ENCODE results near the gene ATG9B. TPM values are rescaled to one million over a fixed set of nuclear protein-coding genes. Genes with fewer than 3 reads are reported as not detected.
"Not testable (repeated sequence)": the region's sequence is repeated elsewhere in the genome, so short reads cannot be mapped to it uniquely, and the experiment has no call there.

ATG9B gene
- total and polyA plus RNA-seq, 4 donors, result 0.78 to 2.8 (median 1.5) TPM

GRCh38 chr7:151028948-151029501, 4.7 kb upstream of the ATG9B start:
- peak overlapping the region; percentile 54 to 75 for H3K27ac ChIP-seq (ENCODE audit: low read depth in 1 of 2, low read length in 1 of 2)
- H3K4me1 ChIP-seq (ENCODE audit: control insufficient read depth in 5 of 5, insufficient read depth in 5 of 5, low read length in 5 of 5), result peaks cover 0 to 18% (median 0%) of the 10 kb centered on the region in 5 donors
- H3K27me3 ChIP-seq (ENCODE audit: control insufficient read depth in 3 of 3, insufficient read depth in 3 of 3, low read length in 2 of 3), result no peaks in the 10 kb centered on the region
- no peak for TF ChIP-seq CTCF (IDR thresholded peaks at IDR 0.05; ENCODE audit: control extremely low read depth, extremely low read depth)
- H3K9ac ChIP-seq (ENCODE audit: insufficient read depth in 1 of 2, low read length in 2 of 2), result peak overlapping the region in 1 of 2 donors; percentile 61
- DNase-seq (no peak), ATAC-seq (ENCODE audit: insufficient read depth, low FRiP score) (no peak)
- 61 to 73% methylated on average over 17 of the region's 17 CpGs for WGBS, 2 donors
- H3K4me3 ChIP-seq, result peak overlapping the region; percentile 69
- no peaks in the 10 kb centered on the region for H3K9me3 ChIP-seq (ENCODE audit: control insufficient read depth in 4 of 4, insufficient read depth in 3 of 4, low read length in 3 of 4)
- peaks cover 0 to 8% (median 0%) of the 10 kb centered on the region in 4 donors for H3K36me3 ChIP-seq (ENCODE audit: control insufficient read depth in 4 of 4, insufficient read depth in 4 of 4, low read length in 4 of 4)

GRCh38 chr7:151028131-151028947, 4.0 kb upstream of the ATG9B start, which contains the start of gene ABCB8:
Gene ABCB8 (plus strand): TSS chr7:151028450. CDS start chr7:151028516, 66 bp downstream.
- Histone ChIP-seq H3K4me1 (ENCODE audit: control insufficient read depth in 5 of 5, insufficient read depth in 5 of 5, low read length in 5 of 5) (peaks cover 0 to 21% (median 0%) of the 10 kb centered on the region in 5 donors), H3K36me3 (ENCODE audit: control insufficient read depth in 4 of 4, insufficient read depth in 4 of 4, low read length in 4 of 4) (peaks cover 0 to 3% (median 0%) of the 10 kb centered on the region in 4 donors), H3K9me3 (ENCODE audit: control insufficient read depth in 4 of 4, insufficient read depth in 3 of 4, low read length in 3 of 4) (no peaks in the 10 kb centered on the region), H3K27ac (ENCODE audit: low read depth in 1 of 2, low read length in 1 of 2) (peak within 1 kb of the TSS; percentile 83 to 88), H3K4me3 (peak within 1 kb of the TSS; percentile 69), H3K9ac (ENCODE audit: insufficient read depth in 1 of 2, low read length in 2 of 2) (peak within 1 kb of the TSS in 1 of 2 donors; percentile 61), H3K27me3 (ENCODE audit: control insufficient read depth in 3 of 3, insufficient read depth in 3 of 3, low read length in 2 of 3) (no peaks in the 10 kb centered on the region)
- 1% methylated on average over 52 to 53 of the region's 53 CpGs for WGBS, 2 donors
- DNase-seq (peak; percentile 99 to 100 (median 100)), ATAC-seq (ENCODE audit: insufficient read depth, low FRiP score) (peak; percentile 95)
- TF ChIP-seq CTCF (IDR thresholded peaks at IDR 0.05; ENCODE audit: control extremely low read depth, extremely low read depth), result peak; percentile 34

- not testable (repeated sequence) for DNase-seq; H3K27me3 ChIP-seq (ENCODE audit: control insufficient read depth in 3 of 3, insufficient read depth in 3 of 3, low read length in 2 of 3); H3K36me3 ChIP-seq (ENCODE audit: control insufficient read depth in 4 of 4, insufficient read depth in 4 of 4, low read length in 4 of 4); H3K9me3 ChIP-seq (ENCODE audit: control insufficient read depth in 4 of 4, insufficient read depth in 3 of 4, low read length in 3 of 4); ATAC-seq (ENCODE audit: insufficient read depth, low FRiP score)
- Histone ChIP-seq H3K27ac (ENCODE audit: low read depth in 1 of 2, low read length in 1 of 2) (peak overlapping the region in 1 of 2 donors; percentile 83), H3K9ac (ENCODE audit: insufficient read depth in 1 of 2, low read length in 2 of 2) (peak overlapping the region in 1 of 2 donors; percentile 59), H3K4me3 (peak overlapping the region; percentile 9), H3K4me1 (ENCODE audit: control insufficient read depth in 5 of 5, insufficient read depth in 5 of 5, low read length in 5 of 5) (peaks cover 0 to 25% (median 0%) of the 10 kb centered on the region in 5 donors)
- 7 to 10% methylated on average over 16 of the region's 16 CpGs for WGBS, 2 donors
These were observed 3.4 kb upstream of the ATG9B start for GRCh38 chr7:151027728-151028130.

- ATAC-seq (ENCODE audit: insufficient read depth, low FRiP score); H3K9me3 ChIP-seq (ENCODE audit: control insufficient read depth in 4 of 4, insufficient read depth in 3 of 4, low read length in 3 of 4); H3K27me3 ChIP-seq (ENCODE audit: control insufficient read depth in 3 of 3, insufficient read depth in 3 of 3, low read length in 2 of 3); H3K36me3 ChIP-seq (ENCODE audit: control insufficient read depth in 4 of 4, insufficient read depth in 4 of 4, low read length in 4 of 4); H3K4me3 ChIP-seq: not testable (repeated sequence)
- H3K27ac ChIP-seq (ENCODE audit: low read depth in 1 of 2, low read length in 1 of 2), result peak overlapping the region in 1 of 2 donors; percentile 83
- H3K4me1 ChIP-seq (ENCODE audit: control insufficient read depth in 5 of 5, insufficient read depth in 5 of 5, low read length in 5 of 5), result peaks cover 0 to 25% (median 0%) of the 10 kb centered on the region in 5 donors
- peak in 1 of 3 donors; percentile 26 for DNase-seq
- H3K9ac ChIP-seq (ENCODE audit: insufficient read depth in 1 of 2, low read length in 2 of 2), result peak overlapping the region in 1 of 2 donors; percentile 9
- 40 to 41% methylated on average over 19 of the region's 19 CpGs for WGBS, 2 donors
These were observed 2.8 kb upstream of the ATG9B start for GRCh38 chr7:151026771-151027727.
